ENCODE data around the gene CUX1. TPM values are rescaled to one million over a fixed set of nuclear protein-coding genes. Genes with fewer than 3 reads are reported as not detected.

Gene CUX1
- total and polyA plus RNA-seq, 2 of the 13 experiments (the other 11 are each of a cell fraction or from before 2014, with no cell fraction given): 13.7 to 14.9 TPM

DNA sequence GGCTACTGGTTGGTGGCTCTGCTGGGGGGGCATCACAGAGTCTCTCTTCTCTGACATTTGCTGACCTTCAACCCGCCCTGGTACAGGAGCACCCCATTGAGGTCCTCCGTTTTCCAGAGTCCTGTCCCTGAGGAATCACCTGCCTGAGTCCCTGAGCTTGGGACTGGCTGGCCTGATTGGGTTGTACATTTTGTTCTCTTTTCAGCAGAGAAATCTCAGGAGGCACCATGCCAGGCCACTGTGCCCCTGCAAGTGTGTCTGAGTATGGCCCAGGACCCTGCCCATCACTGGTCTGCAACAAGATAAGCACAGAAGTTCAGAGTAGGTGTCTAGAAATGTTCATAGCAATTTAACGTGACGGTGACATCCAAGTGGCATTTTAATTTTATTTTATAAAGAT, 131.2 kb downstream of the CUX1 start (continued):
- TF ChIP-seq, protein P1, sequence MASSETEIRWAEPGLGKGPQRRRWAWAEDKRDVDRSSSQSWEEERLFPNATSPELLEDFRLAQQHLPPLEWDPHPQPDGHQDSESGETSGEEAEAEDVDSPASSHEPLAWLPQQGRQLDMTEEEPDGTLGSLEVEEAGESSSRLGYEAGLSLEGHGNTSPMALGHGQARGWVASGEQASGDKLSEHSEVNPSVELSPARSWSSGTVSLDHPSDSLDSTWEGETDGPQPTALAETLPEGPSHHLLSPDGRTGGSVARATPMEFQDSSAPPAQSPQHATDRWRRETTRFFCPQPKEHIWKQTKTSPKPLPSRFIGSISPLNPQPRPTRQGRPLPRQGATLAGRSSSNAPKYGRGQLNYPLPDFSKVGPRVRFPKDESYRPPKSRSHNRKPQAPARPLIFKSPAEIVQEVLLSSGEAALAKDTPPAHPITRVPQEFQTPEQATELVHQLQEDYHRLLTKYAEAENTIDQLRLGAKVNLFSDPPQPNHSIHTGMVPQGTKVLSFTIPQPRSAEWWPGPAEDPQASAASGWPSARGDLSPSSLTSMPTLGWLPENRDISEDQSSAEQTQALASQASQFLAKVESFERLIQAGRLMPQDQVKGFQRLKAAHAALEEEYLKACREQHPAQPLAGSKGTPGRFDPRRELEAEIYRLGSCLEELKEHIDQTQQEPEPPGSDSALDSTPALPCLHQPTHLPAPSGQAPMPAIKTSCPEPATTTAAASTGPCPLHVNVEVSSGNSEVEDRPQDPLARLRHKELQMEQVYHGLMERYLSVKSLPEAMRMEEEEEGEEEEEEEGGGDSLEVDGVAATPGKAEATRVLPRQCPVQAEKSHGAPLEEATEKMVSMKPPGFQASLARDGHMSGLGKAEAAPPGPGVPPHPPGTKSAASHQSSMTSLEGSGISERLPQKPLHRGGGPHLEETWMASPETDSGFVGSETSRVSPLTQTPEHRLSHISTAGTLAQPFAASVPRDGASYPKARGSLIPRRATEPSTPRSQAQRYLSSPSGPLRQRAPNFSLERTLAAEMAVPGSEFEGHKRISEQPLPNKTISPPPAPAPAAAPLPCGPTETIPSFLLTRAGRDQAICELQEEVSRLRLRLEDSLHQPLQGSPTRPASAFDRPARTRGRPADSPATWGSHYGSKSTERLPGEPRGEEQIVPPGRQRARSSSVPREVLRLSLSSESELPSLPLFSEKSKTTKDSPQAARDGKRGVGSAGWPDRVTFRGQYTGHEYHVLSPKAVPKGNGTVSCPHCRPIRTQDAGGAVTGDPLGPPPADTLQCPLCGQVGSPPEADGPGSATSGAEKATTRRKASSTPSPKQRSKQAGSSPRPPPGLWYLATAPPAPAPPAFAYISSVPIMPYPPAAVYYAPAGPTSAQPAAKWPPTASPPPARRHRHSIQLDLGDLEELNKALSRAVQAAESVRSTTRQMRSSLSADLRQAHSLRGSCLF (CRISPR knock-in tag; IDR thresholded peaks at IDR 0.05; ENCODE audit: borderline replicate concordance): no peak
- no peak for TF ChIP-seq ZNF703 (CRISPR knock-in tag; IDR thresholded peaks at IDR 0.05; ENCODE audit: borderline replicate concordance)
- TF ChIP-seq ZNF562 (CRISPR knock-in tag; IDR thresholded peaks at IDR 0.05; ENCODE audit: borderline replicate concordance): no peak
- TF ChIP-seq THYN1 (CRISPR knock-in tag; IDR thresholded peaks at IDR 0.05; ENCODE audit: borderline replicate concordance, low read depth): no peak
- TF ChIP-seq, protein P2, sequence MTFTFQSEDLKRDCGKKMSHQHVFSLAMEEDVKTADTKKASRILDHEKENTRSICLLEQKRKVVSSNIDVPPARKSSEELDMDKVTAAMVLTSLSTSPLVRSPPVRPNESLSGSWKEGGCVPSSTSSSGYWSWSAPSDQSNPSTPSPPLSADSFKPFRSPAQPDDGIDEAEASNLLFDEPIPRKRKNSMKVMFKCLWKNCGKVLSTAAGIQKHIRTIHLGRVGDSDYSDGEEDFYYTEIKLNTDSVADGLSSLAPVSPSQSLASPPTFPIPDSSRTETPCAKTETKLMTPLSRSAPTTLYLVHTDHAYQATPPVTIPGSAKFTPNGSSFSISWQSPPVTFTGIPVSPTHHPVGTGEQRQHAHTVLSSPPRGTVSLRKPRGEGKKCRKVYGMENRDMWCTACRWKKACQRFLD (CRISPR knock-in tag; IDR thresholded peaks at IDR 0.05; ENCODE audit: borderline replicate concordance): no peak
- TF ChIP-seq NFE2L2 (IDR thresholded peaks at IDR 0.05; ENCODE audit: low read length): no peak
- TF ChIP-seq ZNF709 (CRISPR knock-in tag; IDR thresholded peaks at IDR 0.05): no peak
